Activated naive CD8-positive, alpha-beta T cell treated with anti-CD3 and anti-CD28 coated beads, Interleukin-2, amount 50 U/mL, for 16 hours (primary cell): ENCODE results near the gene MAD1L1.
"Not testable (repeated sequence)": the region's sequence is repeated elsewhere in the genome, so short reads cannot be mapped to it uniquely, and the experiment has no call there.

Source experiments
- DNase-seq: peaks from one replicate; pipeline ENCODE4 v3.0.0-alpha.2; 2020; ENCODE audit warnings: low read depth, low spot score

MAD1L1 gene

DNA sequence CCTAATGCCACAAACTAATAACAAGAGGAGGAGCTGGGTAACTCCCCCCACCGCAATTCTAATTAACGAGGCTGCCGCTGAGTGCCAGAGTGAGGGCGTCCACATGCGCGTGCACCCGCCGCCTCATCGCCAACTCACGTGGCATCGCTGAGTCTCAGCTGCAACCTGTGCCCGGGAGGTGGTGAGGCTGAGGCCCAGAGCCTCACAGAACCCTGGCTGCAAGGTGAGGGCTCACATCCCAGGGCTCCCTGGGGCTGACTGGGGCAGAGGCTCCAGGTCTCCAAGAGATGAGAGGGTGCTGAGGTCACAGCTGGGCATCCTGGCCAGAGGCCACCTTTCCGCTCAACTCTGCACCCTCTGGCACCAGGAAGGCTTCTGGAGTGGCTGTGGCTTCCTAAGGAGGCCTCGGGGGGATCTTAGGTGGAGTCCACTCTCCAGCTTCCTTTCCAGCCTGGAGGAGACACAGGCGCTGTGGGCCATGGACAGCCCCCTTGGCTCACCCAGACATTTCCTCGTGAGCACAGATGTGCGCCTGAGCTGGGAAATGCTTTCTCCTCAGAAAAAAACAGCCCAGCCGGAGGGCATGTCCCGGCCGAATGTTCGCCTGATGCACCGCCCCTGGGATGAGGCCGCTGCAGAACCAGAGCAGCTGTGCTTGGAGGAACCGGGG is 242.6 kb downstream of the MAD1L1 start:
- DNase-seq: no peak

DNA sequence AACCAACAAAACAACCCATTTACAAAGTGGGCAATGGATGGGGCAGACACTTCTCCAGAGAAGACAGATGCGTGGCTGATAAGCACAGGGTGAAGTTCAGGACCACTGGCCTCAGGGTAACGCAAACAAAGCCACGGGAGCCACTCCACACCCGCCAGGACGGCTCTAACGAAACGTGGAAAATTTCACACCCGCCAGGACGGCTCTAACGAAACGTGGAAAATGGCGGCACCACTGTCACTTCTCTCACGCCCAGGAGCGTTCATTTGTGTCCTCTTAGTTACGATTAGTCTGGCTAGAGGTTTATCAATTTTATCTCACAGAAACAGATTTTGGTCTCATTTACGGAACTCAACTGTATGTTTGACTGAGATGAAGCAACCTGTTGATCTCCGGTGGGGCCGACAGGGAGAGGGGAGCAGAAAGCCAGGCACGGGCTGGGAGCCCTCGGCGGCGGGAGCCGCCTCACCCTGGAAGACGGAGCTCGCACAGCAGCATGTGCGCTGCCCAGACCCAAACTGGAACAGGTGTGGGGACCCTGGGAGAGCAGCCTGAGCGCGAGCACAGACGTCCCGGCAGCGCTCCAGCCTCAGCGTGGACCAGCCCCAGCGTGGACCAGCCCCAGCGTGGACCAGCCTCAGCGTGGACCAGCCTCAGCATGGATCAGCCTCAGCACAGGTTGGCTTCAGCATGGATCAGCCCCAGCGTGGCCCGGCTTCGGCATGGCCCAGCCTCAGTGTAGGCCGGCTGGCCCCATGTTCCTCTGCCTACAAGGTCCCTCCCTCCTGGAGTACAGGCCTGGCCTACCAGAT is 243.5 kb downstream of the MAD1L1 start:
- DNase-seq: no peak

DNA sequence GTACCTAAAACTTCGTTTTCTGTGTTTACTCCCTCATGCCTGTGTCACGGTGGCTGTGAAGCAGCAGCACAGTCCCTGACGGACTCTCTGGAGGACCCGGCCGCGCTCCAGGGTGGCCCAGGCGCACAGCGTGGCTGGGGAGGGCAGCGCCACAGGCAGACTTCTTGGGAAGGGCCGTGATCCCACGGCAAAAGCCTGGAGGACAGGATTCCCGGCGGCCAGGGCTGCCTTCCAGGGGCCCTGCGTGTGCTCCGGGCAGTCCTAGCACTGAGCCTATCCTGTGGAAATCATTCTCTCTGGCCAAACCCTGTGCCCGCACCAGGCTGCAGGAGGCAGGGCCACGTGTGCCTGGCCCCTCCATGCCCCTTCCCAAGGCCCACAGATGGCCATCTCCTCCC is 244.2 kb downstream of the MAD1L1 start:
- no peak for DNase-seq

DNA sequence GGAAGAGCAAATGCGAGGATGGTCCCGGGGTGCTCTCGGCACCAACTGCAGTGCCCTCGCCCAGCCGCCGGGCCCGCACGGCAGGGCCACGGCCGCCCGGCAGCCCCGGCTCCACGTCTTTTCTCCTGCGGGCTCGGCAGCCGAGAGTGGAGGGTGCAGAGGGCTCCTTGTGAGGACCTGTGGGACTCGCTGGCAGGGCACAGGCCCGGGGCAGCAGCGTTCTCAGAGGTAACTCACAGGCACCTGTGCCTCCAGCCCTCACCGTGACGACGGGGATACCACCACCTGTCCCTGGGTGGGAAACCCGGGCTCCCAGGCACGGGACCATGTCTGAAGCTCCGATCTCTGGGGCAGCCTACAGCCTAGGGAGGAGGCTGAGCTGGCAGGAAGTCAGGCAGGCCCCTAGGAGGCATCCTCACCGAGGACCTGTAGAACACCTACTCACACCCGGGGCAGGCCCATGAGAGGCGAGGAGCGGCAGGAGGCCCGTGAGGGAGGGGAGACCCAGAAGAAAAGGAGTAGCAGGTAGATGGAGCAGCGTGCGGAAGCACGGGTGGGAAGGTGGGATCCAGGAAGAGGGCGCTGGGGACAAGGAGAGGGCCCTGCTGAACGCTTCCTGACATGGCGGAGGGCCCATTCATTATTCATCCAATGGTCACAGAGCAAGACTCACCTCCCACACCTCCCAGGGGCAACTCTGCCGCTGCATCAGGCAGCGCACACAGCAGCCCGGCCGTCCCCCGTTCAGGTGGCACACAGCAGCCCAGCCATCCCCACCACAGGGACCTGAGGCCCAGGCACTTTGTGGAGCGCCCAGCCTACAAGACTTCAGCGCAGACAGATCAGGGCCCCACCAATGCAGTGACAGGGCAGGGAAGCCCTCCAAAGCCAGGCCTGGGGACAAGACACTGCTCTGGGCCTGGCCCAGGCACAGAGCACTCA is 244.9 kb downstream of the MAD1L1 start:
- DNase-seq: no peak

DNA sequence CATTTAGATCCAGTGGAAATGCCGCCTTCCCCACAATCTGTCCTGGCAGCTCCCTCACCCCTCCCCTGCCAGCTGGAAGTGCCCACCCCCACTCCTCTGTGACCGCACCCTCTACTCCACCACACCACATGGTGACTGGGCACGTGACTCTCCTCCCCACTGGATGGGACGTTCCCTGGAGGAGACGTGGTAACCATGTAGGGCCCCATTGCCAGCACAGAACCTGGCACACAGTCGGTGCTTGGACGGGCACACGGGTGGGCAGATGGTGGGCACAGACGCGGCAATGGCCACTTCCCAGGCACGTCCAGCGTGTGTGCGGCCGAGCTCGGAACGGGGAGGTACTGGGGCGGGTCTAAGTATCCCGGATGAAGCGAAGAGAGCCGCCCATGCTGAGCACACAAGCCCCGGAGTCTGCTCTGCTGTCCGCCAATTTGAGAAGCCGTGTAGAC is 245.6 kb downstream of the MAD1L1 start:
- DNase-seq: no peak

DNA sequence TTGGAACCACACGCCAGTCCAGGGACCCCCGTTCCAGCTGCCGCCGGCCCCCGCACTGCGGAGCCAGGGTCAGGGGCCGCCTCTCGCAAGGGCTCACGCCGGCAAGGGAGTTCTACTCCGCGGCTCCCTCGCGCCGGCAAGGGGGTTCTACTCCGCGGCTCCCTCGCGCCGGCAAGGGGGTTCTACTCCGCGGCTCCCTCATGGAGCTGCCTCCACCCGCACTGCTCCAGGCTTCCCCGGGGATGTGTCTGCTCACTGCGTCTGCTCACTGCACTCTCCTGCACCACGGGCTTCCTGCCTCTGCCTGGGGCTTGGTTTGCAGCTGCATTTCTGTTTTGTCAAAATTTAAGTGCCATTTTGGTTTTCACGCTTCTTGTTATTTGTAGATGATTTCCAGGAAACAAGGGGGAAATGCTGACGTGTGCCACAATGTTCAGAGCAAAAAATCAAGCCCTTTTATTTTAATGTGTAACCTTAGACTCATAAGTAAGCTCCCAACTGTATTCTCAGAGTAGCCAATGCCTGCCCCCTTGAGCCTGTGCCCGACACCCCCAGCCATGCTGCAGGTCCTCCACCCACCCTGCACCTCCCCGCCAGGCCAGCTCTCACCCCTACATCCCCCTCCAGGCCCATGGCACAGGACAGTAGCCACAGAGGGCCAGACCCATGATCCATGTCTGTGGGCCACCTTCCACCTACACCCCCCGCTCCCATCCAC is 246.2 kb downstream of the MAD1L1 start:
- no peak for DNase-seq

DNA sequence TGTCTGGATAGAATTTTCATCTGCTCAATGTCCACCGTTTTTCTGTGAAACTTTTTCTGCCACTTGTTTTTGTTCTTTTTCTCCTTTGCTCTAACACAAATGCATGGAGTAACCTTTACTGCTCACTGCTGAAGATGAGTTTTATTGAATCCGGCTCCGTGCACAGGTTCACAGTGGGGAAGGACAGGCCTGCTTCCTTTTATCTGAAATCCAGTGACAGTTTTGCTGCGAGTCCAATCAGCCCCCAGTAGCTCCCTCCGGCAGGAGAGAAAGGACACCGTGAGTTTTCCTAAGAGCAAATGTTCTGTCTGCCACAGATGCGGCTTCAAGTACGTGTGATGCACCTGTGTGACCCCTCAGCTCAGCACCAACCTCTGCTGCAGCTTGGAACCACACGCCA is 246.8 kb downstream of the MAD1L1 start:
- no peak for DNase-seq

DNA sequence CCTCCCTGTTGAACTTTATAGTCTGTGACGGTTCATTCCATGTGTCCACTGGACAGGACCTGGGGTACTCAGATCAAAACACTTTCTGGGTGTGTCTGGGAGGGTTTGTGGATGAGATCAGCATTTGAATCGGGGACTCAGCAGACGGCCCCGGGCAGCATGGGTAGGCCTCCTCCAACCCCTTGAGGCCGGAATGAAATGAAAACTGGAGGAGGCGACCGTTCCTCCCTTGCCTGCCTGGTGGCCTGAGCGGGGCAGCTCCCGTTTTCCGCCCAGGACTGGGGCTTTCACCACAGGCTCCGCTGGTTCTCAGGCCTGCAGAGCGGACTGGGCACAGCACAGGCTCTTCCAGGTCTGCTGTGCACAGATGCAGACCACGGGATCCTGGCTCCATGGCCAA is 247.7 kb downstream of the MAD1L1 start:
- no peak for DNase-seq

DNA sequence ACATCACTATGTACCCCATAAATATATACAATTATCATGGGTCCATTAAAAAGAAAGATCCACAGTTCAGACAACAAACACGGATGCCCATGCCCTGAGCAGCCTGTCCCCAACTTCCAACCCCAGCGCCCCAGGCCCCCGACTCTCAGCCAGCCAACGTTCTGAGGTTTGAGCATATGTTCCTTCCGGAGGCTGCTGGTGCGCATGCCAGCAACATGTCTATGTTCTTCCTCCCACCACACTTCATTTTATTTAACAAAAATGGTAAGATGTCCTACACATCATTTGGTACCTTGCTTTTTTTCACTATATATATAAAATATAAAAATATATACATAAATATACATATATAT is 250.9 kb downstream of the MAD1L1 start:
- DNase-seq: no peak

DNA sequence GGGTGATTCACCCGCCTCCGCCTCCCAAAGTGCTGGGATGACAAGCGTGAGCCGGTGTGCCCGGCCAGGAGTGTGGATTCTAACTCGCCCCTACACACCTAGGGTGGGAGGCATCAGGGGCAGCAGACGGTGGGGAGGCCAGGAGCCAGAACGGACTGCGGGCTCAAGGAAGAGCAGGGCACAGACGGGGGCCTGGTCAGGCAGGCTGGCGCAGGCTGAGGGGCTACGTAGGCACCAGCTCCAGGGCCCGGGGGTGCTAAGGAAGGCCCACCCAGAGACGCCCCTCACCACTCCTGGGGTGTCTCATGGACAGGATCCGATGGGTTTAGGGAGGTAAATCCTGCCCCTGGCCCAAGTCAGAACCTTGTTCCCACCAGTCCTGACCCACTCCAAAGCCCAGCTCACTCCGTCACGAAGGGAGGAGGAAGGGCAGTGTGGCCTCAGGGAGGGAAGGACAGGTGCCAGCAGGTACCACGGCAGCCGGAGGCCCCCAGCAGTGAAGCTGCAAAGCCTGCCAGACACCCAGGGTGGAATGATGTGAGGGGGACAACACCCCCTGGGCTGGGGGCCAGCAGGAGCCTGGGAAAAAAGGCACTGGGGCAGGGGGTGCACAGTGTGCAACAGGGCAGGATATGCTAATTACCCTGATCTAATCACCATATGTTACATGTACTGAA is 251.4 kb downstream of the MAD1L1 start:
- DNase-seq: no peak

DNA sequence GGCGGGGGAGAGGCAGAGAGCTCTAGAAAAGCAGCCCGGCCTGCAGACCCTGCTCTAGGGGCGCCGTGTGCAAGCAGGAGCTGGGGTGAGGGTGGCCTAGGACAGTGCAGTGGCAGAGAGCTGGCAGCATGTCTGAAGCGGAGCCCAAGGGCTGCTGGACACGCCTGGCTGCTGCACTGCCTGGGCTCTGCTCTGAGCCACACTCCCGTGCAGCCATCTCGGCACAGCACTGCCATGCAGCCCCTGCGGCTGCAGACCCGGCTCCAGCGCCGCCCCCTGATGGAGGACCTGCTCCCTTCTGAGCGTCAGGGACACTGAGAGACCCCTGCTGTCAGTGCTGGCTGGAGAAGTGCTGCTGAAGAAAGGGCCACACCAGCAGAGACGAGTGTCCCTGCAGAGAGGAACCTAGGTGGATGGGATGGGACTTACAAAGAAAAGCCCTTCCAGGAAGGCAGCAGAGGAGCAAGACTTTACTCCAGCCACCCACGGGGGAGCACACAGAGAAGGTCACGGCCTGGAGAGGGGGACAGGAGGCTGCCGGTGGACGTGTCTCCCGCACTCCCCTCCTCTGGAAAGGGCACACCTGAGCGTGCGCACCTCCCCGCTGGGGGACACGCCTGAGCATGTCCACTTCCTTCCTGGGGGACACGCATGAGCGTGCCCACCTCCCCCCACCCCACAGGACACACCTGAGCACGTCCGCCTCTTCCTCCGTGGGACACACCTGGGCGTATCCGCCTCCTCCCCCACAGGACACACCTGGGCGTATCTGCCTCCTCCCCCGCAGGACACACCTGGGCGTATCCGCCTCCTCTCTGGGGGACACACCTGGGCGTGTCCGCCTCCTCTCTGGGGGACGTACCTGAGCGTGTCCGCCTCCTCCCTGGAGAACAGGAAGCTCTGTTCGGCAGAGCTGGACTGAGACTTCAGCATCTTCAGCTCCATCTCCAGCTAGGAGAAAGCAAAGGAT is 252.9 kb downstream of the MAD1L1 start:
- DNase-seq: no peak

DNA sequence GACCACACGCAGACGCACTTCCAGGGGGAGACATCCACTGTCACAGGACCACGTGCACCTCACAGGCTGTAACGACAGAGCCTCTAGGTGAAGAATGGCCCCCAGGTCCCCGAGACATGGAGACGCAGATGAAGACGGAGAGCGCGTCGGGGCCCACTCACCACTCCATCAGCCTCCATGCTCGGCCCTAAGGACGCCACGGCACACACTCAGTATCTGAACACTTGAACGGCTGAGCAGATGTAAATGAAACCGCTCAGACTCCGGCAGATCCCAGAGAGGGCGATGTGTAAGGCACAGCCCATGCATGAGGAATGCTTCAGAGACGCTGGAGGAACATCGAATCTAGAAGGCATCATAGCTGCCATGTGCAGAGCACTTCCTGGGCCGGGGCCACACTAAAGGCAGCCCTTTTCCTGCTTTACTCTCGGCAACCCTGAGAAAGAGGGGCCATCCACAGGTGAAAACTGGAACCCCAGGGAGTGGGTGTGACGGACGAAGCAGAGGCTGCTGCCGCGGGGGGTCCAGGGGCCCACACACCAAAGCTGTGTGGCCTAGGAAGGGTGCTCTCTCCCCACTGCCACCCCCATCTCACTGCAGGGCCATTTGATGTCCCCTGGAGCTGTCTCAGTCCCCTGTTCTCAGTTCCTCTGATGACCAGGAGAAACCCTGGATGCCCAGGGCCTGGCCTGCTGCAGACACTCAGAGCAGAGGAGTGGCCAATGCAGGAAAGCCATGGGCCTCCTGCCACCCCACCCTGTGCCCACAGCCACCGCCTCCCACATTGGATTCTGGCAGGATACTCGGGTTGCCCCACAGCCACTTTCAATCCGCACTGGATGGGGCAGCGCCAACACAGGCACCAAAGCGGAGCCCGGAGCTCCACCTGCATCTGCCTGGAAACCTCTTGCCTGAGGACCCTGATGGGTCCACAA is 253.8 kb downstream of the MAD1L1 start:
- no peak for DNase-seq

DNA sequence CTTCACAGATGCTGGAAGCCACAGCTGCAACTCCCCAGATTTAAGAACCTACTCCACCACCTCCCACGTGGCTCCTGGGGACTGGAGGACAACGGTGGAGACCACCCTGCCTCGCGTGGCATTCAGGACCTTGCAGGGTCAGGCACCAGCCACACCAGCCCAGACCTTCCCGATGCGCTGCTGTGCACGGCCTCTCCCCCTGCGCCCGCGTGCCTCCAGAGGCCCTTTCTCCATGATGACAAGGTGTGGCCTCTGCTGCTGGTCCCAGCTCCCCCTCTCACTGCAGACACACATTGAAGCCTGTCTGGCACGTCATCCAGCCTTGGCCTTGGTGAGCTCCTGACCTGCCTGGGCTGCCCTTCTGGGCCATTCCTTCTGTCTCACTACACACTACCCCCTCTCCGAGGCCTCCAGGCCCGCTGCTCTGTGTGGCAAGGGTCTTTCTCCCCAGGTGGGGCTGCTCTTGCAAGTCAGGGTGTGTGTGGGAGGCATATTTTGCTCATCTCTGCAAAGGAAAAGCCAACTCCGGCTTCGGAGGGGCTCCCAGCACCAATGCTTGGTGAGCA is 254.8 kb downstream of the MAD1L1 start:
- DNase-seq: no peak

DNA sequence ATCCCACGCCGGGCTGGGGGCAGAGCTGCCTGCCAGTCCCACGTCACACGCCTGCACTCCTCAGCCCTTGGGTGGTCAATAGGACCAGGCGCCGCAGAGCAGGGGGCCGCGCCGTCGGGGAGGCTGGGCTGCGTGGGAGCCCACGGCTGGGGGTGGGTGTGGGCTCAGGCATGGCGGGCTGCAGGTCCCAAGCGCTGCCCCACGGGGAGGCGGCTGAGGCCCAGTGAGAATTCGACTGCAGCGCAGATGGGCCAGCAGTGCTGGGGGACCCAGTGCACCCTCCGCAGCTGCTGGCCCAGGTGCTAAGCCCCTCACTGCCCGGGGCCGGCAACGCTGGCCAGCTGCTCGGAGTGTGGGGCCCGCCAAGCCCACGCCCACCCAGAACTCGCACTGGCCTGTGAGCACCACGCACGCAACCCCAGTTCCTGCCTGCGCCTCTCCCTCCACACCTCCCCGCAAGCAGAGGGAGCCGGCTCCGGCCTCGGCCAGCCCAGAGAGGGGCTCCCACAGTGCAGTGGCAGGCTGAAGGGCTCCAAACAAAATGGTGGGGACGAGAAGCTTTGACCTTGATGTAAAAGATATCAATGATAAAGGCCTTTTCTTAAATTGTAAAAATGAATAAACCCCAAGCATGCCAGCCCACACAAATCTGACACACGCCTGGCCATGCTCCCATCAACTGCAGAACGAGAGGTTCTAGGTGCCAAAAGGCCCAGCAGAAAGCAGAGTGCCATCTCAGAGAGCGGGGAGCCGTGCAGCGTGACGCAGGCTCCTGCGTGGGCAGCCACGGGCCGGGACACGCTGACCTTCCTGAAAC is 255.5 kb downstream of the MAD1L1 start:
- no peak for DNase-seq

DNA sequence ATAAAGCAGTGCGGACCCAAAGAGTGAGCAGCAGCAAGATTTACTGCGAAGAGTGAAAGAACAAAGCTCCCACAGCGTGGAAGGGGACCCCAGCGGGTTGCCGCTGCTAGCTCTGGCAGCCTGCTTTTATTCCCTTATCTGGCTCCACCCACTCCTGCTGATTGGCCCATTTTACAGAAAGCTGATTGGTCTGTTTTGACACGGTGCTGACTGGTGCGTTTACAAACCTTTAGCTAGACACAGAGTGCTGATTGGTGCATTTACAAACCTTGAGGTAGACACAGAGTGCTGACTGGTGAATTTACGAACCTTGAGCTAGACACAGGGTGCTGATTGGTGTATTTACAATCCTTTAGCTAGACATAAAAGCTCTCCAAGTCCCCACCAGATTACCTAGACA is 256.2 kb downstream of the MAD1L1 start:
- DNase-seq: not testable (repeated sequence)

DNA sequence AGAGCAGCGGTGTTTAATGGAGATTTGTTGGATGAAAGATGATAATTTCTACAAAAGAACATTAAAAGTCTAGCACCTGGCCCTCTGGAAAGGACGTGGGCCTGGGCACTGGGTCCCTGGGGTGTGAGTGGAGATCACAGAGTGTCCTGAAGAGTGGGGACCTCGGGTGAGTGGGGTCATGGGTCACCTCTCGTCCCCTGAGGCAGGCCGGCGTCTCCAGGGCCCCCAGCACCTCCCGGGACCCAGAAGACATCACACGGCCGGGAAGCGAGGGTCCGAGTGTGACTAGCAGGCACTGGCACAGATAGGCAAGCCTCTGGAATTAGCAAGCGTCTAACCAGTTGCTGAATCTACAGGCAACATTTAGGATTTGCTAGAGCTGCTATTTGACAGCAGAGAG is 257.2 kb downstream of the MAD1L1 start:
- no peak for DNase-seq

DNA sequence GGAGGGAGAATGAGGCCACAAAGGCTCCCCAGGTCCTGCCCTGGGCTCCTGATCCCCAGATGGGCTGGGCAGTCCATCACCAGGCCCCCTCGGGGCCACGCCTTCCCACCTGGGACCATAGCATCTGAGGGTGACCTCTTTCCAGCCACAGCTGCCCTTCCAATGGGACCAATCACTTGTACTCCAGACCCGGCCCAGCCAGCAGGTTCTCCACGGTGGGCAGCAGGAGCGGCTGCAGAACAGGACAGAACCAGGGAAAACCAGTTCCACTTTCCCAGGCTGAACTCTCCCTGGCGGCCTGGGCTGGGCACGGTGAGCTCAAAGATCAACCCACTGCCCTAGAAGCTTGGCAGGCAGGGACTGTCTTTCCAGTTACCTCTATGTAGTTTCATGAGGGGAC is 257.6 kb downstream of the MAD1L1 start:
- DNase-seq: no peak
